HG03439 (cell line): ENCODE measurements around the gene PCNX2.
"Not testable (repeated sequence)": the region's sequence is repeated elsewhere in the genome, so short reads cannot be mapped to it uniquely, and the experiment has no call there.

Experiments
- ATAC-seq: cut with Tn5 transposase; IDR thresholded peaks from one replicate; pipeline ENCODE4 v1.9.1; 2021; ENCODE audit warnings: mild to moderate bottlenecking, moderate library complexity; ENCODE audit not compliant: unreplicated experiment

The PCNX2 gene

DNA sequence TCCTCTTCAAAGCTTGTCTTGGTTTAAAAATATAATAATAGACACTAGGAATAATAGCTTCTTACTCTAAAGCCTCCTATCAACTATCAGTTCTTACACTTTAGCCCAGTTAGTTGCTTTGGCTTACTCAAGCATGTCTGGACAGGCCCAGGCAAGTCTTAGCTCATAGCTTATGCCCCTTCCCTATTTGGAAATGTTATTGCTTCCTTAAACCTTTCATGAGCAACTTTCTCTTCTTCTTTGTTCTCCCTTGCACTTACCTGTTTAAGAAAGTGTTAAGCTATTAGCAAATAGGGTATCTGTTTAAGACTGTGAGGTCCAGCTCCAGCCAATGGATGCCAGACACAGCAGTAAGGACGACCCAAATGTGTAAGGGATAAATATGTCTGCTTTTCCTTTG lies 115.9 kb downstream of the PCNX2 start:
- ATAC-seq = not testable (repeated sequence)

GRCh38 chr1:233172201-233172600 lies 123.3 kb downstream of the PCNX2 start:
- ATAC-seq = no peak

- ATAC-seq = no peak
Observed at GRCh38 chr1:233170741-233171140, 124.8 kb downstream of the PCNX2 start.

- ATAC-seq = no peak
Observed at GRCh38 chr1:233168384-233168783, 127.1 kb downstream of the PCNX2 start.

- no peak for ATAC-seq
Observed at GRCh38 chr1:233166896-233167295, 128.6 kb downstream of the PCNX2 start.

- no peak for ATAC-seq
Observed at GRCh38 chr1:233163696-233164095, 131.8 kb downstream of the PCNX2 start.

DNA sequence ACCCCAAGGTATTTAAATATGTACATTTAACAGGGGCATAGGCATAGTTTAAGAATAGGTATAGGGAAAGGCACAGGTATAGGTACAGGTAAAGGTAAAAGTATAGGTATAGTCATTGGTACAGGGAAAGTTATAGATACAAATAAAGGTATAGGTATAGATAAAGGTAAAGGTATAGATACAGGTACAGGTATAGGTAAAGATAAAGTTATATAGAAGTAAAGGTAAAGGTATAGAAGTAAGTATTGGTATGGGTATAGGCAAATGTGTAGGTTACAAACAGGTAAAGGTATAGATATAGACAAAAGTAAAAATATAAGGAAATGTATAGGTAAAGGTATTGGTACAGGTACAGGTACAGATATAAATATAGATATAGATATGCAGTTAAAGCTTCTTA lies 137.2 kb downstream of the PCNX2 start:
- ATAC-seq = no peak

GRCh38 chr1:233157245-233157644 lies 138.3 kb downstream of the PCNX2 start:
- no peak for ATAC-seq

GRCh38 chr1:233151861-233152260 lies 143.7 kb downstream of the PCNX2 start:
- ATAC-seq = no peak

DNA sequence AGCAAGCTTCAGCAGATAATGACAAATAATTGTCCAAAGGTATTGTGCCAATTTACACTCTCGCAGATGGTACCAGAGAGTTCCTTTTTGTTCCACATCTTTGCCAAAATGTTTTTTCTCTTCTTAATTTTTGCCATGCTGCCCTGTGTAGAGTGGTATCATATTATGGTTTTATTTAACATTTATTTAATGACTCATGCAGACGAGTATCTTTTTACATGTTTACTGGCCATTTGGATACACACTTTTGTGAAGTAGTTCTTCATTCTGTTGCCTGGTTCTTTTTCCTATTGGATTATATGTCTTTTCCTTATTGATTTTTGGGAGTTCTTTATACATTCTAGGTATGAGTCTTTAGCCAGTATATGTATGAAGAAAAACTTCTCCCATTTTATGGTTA lies 151.1 kb downstream of the PCNX2 start:
- no peak for ATAC-seq

DNA sequence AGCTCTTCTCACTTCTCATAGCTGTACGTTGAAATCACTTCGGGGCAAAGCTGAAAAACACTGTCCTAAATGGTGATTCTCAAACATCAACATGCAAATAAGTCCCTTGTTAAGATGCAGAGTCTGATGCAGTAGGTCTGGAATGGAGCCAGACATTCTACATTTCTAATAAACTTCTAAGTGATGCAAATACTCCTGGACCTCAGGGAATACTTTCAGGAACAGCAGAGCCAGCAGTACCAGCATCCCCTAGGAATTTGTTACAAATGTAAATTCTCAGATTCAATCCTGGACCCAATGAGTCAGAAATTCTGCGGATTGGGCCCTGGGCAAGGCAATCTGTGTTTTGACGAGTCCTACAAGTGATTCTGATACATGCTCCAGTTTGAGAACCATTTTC lies 152.3 kb downstream of the PCNX2 start:
- ATAC-seq = no peak

DNA sequence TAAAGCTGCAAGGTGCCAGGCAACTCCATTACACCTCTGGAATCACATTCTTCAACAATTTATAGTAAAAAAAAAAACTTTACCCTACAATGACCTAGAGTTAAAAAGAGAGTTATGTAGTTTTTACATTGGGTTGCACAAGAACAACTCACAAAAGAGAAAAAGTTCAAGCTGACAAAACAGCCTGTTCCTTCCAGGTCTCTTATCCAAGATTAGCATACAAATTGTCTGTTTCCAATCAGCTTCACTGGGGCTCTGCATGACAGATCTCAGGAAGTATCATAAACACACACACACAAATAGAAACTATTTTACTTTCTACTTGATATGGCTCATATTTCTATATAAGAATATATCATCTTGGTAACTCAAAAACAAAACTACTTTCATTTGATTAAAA lies 154.6 kb downstream of the PCNX2 start:
- ATAC-seq = no peak

GRCh38 chr1:233140499-233140898 lies 155.0 kb downstream of the PCNX2 start:
- ATAC-seq = no peak

DNA sequence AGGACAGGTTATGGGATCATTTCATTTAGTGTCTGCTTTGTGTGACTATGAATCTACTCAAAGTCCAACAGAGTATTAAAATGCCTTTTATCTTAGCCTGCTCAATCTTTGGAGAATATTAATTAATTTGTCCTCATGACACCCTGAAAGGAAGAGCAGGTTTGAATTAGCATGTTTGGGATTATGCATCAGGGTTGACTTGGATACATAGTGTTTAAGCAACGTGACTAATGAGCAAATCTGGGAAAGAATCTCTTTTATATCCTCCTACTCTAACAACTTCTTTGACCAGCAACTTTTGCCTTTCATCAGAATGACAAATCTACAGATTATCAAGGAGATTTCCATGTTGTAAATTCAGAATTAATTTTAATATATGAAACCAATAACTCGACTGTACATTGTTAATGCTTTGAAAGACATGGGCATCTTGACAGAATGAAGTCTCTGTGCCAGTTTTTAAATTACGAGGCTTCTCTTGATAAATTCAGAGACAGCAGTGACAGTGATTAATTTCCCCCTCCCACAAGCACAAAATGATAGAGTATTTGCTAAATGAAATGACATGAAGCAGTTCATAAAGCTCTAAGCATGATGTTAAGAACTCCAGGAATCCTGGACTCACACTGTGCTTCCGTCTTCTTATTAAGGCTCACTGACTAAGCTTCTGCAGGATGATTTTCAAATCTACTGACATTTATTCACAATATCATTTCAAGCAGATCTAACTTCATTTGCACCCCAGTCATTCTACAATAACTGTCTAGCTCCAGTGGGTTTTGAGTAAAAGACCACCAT lies 156.5 kb downstream of the PCNX2 start:
- no peak for ATAC-seq

DNA sequence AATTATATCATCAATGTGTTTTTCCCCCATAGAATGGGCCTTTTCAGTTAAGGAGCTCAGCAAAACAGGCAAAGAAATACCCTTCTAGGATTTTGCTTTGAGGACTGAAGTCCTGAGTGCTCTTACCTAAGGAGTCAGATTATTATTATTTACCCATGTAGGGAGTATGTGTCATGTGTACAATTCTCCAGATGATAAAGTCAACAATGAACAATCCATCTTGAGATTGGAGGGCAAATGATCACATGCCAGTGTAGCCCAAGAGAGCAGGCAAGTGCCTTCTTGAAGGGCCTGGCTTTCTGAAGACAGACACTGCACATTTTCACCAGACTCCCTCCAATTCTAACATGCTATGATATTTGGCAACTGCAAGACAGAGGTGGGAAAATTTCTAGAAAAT lies 159.7 kb downstream of the PCNX2 start:
- no peak for ATAC-seq

DNA sequence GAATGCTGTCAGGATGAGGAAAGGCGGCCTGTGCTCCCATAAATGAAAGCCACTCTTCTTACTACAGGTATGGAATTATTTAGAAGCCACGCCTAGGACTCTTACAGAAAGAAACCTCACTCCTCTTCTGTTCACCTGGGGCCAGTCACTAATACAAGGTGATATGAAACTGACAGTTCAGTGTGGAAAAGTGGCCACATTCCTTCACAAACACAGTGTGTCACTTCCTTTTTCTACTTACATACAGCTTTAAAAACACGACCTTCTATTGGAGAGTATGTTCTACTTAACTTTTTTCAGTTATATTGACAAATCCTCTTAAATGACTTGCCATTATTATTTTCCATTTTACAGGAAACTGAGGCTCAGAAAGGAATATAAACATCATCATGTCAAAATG lies 163.1 kb downstream of the PCNX2 start:
- no peak for ATAC-seq

GRCh38 chr1:233129031-233129430 lies 166.5 kb downstream of the PCNX2 start:
- ATAC-seq = not testable (repeated sequence)

DNA sequence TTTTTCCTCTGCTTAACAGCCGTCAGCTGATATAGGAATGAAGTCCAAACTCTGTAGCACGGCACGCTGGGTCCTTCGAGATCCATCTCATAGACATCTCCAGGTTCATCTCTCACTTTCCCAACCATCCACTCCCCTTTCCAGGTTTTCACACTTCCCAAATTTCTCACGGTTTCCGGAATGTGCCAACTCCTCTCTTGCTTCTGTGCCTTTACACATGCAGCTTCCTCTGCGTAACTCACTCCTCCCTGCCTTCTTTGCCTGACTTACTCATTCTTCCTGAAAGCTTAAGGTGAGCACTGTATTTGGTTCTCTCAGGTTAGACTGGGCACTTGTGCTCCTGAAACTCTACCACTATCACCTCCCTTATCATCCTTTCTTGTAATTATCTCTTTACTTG lies 168.4 kb downstream of the PCNX2 start:
- no peak for ATAC-seq

- ATAC-seq = no peak
Observed at GRCh38 chr1:233122779-233123178, 172.7 kb downstream of the PCNX2 start.

DNA sequence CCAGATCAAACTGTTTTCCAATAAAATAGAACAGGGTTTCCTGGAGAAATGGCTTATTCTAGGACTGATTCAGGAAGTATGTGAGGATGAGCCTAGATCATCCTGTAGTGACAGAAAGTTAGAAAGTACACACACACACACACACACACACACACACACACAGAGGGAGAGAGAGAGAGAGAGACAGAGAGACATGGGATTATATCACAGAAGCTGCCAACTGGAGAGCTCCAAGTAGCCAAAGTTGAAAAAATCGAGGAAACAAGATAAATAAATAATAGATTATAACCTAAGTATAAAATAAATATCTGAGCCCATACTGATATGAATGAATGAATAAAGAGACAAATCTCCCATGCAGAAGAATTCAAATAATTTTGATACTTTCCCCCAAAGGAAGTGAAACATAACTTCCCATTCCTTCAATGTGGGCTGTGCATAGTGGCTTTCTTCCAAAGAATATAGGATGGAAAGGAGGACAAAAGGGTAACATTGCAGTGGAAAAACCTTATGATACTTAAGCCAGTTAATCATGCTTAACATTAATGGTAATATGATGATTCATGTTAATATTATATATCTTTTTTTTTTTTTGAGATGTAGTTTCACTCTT lies 173.5 kb downstream of the PCNX2 start:
- ATAC-seq = no peak

- no peak for ATAC-seq
Observed at GRCh38 chr1:233114860-233115259, 180.7 kb downstream of the PCNX2 start.

GRCh38 chr1:233114159-233114558 lies 181.4 kb downstream of the PCNX2 start:
- no peak for ATAC-seq
